PC-3 (cell line): ENCODE measurements around the gene SENP6.

ENCODE experiments used
- EZH2 ChIP-seq: fragments of 300-600 bp; sonication (generic); IDR thresholded peaks from one replicate; pipeline ENCODE4 v1.6.1; 2017; ENCODE audit warnings: antibody characterized with exemption, mild to moderate bottlenecking, low read length; ENCODE audit not compliant: unreplicated experiment
- EZH2phosphoT487 ChIP-seq: fragments of 300-600 bp; sonication (generic); IDR thresholded peaks from 2 replicates; pipeline ENCODE4 v1.6.1; 2018; ENCODE audit warnings: mild to moderate bottlenecking, antibody characterized with exemption, low read length, borderline replicate concordance
- TF ChIP-seq, protein P1 (sequence below): fragments of 300-600 bp; sonication (generic); conservative IDR thresholded peaks from 2 replicates; pipeline ENCODE4 v1.5.1; 2017; ENCODE audit warnings: antibody characterized with exemption, low read depth, mild to moderate bottlenecking, low read length

DNA sequence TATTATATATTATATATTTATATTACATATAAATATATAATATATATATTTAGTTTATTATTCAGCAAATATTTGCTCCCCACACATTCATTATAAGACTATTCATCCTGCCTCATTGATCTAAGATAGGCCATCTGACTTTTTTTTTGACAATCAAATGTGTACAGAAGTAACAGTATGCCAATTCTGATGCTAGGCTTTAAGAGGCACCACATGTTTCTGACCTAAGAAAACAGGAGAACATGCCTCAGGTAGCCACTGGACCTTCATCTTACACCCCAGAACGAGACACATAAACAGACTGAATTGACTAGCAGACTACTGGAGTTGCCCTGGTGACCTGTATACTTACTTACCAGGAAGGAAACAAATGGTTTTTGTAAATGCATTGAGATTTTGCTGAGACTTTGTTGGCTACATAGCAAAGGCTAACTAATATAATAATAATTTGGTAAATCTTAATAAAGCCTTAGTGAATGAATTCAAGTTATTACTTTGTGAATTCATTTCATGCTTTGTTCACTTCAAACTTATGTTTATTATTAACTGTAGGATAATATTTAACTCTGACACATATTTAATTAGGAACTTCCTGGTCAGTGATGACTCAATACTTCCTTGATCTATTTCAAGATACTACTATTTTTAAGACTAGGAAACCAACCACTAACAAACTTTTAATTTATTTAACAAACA, 134.0 kb downstream of the SENP6 start:
- TF ChIP-seq, protein P1, sequence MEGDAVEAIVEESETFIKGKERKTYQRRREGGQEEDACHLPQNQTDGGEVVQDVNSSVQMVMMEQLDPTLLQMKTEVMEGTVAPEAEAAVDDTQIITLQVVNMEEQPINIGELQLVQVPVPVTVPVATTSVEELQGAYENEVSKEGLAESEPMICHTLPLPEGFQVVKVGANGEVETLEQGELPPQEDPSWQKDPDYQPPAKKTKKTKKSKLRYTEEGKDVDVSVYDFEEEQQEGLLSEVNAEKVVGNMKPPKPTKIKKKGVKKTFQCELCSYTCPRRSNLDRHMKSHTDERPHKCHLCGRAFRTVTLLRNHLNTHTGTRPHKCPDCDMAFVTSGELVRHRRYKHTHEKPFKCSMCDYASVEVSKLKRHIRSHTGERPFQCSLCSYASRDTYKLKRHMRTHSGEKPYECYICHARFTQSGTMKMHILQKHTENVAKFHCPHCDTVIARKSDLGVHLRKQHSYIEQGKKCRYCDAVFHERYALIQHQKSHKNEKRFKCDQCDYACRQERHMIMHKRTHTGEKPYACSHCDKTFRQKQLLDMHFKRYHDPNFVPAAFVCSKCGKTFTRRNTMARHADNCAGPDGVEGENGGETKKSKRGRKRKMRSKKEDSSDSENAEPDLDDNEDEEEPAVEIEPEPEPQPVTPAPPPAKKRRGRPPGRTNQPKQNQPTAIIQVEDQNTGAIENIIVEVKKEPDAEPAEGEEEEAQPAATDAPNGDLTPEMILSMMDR, result no peak
- TF ChIP-seq EZH2phosphoT487 (no peak), EZH2 (no peak)
